MV-4-11 (cell line): ENCODE data around the gene TBC1D17.

Experiments
- DNase-seq: peaks from one replicate; lab custom pipeline; 2025; lab: John Stamatoyannopoulos, UW

Gene TBC1D17

GRCh38 chr19:49877020-49877878 is at the start of gene TBC1D17, which contains the start of gene AKT1S1:
TSS of gene TBC1D17 (plus strand) at chr19:49877702. CDS start at chr19:49877724, 22 bp downstream.
TSS of gene AKT1S1 (minus strand) at chr19:49877355. CDS start at chr19:49873295, 4,060 bp downstream.
- DNase-seq = peak; percentile 100

- DNase-seq = no peak
Measured at GRCh38 chr19:49829200-49829599, 48.3 kb upstream of the TBC1D17 start.

- no peak for DNase-seq
Measured at GRCh38 chr19:49829721-49830120, 47.8 kb upstream of the TBC1D17 start.

- peak; percentile 56 for DNase-seq
Measured at GRCh38 chr19:49830766-49831165, 46.7 kb upstream of the TBC1D17 start.

- peak; percentile 75 for DNase-seq
Measured at GRCh38 chr19:49831592-49831991, 45.9 kb upstream of the TBC1D17 start.

GRCh38 chr19:49832556-49832955 is 44.9 kb upstream of the TBC1D17 start:
- peak; percentile 95 for DNase-seq

- DNase-seq = no peak
Measured at GRCh38 chr19:49833599-49833998, 43.9 kb upstream of the TBC1D17 start.

- DNase-seq = no peak
Measured at GRCh38 chr19:49835562-49835961, 41.9 kb upstream of the TBC1D17 start.

GRCh38 chr19:49836176-49837008 is 41.1 kb upstream of the TBC1D17 start:
- DNase-seq = no peak

GRCh38 chr19:49837009-49837310 is 40.5 kb upstream of the TBC1D17 start:
- peak; percentile 39 for DNase-seq

GRCh38 chr19:49837425-49837824 is 40.1 kb upstream of the TBC1D17 start:
- DNase-seq = no peak

GRCh38 chr19:49838885-49839588 is 38.5 kb upstream of the TBC1D17 start:
- DNase-seq = no peak

- DNase-seq = no peak
Measured at GRCh38 chr19:49839713-49840112, 37.8 kb upstream of the TBC1D17 start.

- DNase-seq = no peak
Measured at GRCh38 chr19:49840321-49840720, 37.2 kb upstream of the TBC1D17 start.

GRCh38 chr19:49840736-49841249 is 36.7 kb upstream of the TBC1D17 start:
- DNase-seq = peak; percentile 38

GRCh38 chr19:49843265-49843664 is 34.2 kb upstream of the TBC1D17 start:
- DNase-seq = peak; percentile 54

GRCh38 chr19:49844138-49845095 is 33.1 kb upstream of the TBC1D17 start:
- DNase-seq = peak; percentile 99

- DNase-seq = no peak
Measured at GRCh38 chr19:49845414-49845813, 32.1 kb upstream of the TBC1D17 start.

- DNase-seq = no peak
Measured at GRCh38 chr19:49846408-49846807, 31.1 kb upstream of the TBC1D17 start.

GRCh38 chr19:49847731-49848696 is 29.5 kb upstream of the TBC1D17 start:
- peak; percentile 94 for DNase-seq
